Neural progenitor cell (in vitro differentiated cells): ENCODE measurements around the gene GHR.

Experiments used
- CTCF ChIP-seq: fragments of 200-600 bp; sonication (generic); IDR thresholded peaks from 2 replicates; pipeline ENCODE4 v1.5.1; 2017; ENCODE audit warnings: antibody characterized with exemption, mild to moderate bottlenecking
- EZH2 ChIP-seq: fragments of 200-600 bp; sonication (generic); IDR thresholded peaks from 2 replicates; pipeline ENCODE4 v1.6.1; 2017; ENCODE audit warnings: antibody characterized with exemption, mild to moderate bottlenecking, moderate library complexity

GRCh38 chr5:42381973-42382372 lies 41.3 kb upstream of the GHR start:
- TF ChIP-seq CTCF (no peak), EZH2 (no peak)
